ENCODE data around the gene AK4.

Gene AK4

DNA sequence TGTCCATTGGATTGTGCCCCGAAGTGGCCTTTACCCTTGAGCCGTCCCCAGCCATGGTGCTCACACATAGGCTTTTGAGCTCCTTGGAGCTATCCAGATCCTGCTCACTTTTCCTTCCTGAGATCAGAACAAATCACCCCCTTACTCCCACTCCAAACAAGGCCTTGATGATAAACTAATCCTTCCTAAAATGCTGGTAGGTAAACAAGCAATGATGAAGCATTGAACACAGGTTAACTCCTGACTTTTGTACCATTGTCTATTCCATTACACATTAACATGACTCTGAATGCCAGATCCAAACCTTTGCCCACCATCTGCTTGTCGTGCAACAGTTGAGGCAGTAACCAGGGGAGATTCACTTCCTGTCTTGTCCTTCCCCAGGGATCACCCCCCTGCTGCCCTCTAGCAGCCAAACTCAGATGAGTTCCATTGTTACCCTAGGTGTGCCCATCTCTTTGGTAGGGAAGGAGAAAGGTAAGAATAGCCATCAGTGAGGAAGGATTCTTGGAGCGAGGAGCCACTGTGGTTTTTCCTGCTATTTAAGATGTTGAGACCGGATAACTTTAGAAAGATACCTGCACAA is 81.8 kb downstream of the AK4 start:
- no peak overlapping the region for H2AFZ ChIP-seq (ENCODE audit: low read depth, low read length, severe bottlenecking)
- no peaks in the 10 kb centered on the region for H3K9me3 ChIP-seq (ENCODE audit: insufficient read depth, low read length)
- TF ChIP-seq, protein P1, sequence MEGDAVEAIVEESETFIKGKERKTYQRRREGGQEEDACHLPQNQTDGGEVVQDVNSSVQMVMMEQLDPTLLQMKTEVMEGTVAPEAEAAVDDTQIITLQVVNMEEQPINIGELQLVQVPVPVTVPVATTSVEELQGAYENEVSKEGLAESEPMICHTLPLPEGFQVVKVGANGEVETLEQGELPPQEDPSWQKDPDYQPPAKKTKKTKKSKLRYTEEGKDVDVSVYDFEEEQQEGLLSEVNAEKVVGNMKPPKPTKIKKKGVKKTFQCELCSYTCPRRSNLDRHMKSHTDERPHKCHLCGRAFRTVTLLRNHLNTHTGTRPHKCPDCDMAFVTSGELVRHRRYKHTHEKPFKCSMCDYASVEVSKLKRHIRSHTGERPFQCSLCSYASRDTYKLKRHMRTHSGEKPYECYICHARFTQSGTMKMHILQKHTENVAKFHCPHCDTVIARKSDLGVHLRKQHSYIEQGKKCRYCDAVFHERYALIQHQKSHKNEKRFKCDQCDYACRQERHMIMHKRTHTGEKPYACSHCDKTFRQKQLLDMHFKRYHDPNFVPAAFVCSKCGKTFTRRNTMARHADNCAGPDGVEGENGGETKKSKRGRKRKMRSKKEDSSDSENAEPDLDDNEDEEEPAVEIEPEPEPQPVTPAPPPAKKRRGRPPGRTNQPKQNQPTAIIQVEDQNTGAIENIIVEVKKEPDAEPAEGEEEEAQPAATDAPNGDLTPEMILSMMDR (IDR thresholded peaks at IDR 0.05; ENCODE audit: insufficient read depth, low read length, poor library complexity, severe bottlenecking) = no peak
- no peak for TF ChIP-seq EZH2phosphoT487 (conservative IDR thresholded peaks at IDR 0.05; ENCODE audit: low read length)
- H3K4me3 ChIP-seq (ENCODE audit: insufficient read depth, low read length, poor library complexity, severe bottlenecking) = no peak overlapping the region
- H3F3A ChIP-seq (ENCODE audit: insufficient read depth) = no peaks in the 10 kb centered on the region
- no peak overlapping the region for H3K4me2 ChIP-seq (ENCODE audit: low read depth, low read length, poor library complexity, severe bottlenecking)
- H3K27ac ChIP-seq (ENCODE audit: low read depth, low read length) = no peak overlapping the region
- H3K36me3 ChIP-seq (ENCODE audit: low read length) = no peaks in the 10 kb centered on the region; the same call in 1 of the 2 replicates
- no peaks in the 10 kb centered on the region for H3K9me2 ChIP-seq (replicated peaks; ENCODE audit: insufficient read depth, low read length)
- no peaks in the 10 kb centered on the region for H4K20me1 ChIP-seq (ENCODE audit: low read depth, low read length)
- H3K9ac ChIP-seq (ENCODE audit: low read length) = no peak overlapping the region
- H3K27me3 ChIP-seq (ENCODE audit: low read length) = no peaks in the 10 kb centered on the region
- H3K79me2 ChIP-seq (ENCODE audit: insufficient read depth, low read length) = no peaks in the 10 kb centered on the region

DNA sequence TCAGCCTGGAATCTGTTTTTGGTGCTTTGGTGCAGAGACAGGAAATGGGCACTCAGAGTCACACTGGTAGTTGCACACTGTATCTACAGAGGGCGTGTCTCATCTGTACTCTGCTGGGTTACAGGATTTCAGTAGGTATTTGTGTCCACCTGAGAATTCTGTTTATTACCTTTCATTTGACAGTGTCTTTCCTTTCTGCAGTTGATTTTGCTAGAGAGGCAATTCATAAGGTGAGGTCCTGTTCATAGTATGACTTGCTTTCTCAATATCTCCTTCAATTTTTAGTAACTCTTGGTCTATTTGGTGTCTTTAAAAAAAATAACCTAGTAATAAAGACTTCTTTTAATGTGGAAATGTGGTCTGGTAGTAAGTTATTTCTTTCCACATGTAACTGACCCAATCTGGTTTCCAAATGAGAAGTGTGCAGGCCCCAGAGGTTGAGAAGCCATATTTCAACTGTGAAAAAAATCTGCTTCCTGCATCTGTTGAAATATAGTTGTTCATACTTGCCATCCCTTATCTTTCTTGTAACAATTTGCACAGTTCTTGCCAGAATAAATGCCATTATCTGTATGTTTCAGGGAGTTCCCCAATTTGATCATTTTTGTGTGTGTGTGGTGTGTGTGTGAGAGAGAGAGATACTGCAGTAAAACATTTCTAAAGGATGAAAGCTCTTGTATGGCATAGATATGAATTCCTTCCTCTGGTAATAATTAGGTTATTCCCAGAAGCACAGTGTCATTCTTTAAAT is 82.9 kb downstream of the AK4 start:
- Histone ChIP-seq H3K9me3 (ENCODE audit: insufficient read depth, low read length) (no peaks in the 10 kb centered on the region), H3K4me3 (ENCODE audit: insufficient read depth, low read length, poor library complexity, severe bottlenecking) (no peak overlapping the region), H2AFZ (ENCODE audit: low read depth, low read length, severe bottlenecking) (no peak overlapping the region), H4K20me1 (ENCODE audit: low read depth, low read length) (no peaks in the 10 kb centered on the region), H3K36me3 (ENCODE audit: low read length) (no peaks in the 10 kb centered on the region), H3K27ac (ENCODE audit: low read depth, low read length) (no peak overlapping the region), H3F3A (ENCODE audit: insufficient read depth) (no peaks in the 10 kb centered on the region), H3K27me3 (ENCODE audit: low read length) (no peaks in the 10 kb centered on the region), H3K9ac (ENCODE audit: low read length) (no peak overlapping the region), H3K9me2 (replicated peaks; ENCODE audit: insufficient read depth, low read length) (no peaks in the 10 kb centered on the region), H3K79me2 (ENCODE audit: insufficient read depth, low read length) (no peaks in the 10 kb centered on the region), H3K4me2 (ENCODE audit: low read depth, low read length, poor library complexity, severe bottlenecking) (no peak overlapping the region)
- TF ChIP-seq, protein P1 (IDR thresholded peaks at IDR 0.05; ENCODE audit: insufficient read depth, low read length, poor library complexity, severe bottlenecking) = no peak
- no peak for TF ChIP-seq EZH2phosphoT487 (conservative IDR thresholded peaks at IDR 0.05; ENCODE audit: low read length)

DNA sequence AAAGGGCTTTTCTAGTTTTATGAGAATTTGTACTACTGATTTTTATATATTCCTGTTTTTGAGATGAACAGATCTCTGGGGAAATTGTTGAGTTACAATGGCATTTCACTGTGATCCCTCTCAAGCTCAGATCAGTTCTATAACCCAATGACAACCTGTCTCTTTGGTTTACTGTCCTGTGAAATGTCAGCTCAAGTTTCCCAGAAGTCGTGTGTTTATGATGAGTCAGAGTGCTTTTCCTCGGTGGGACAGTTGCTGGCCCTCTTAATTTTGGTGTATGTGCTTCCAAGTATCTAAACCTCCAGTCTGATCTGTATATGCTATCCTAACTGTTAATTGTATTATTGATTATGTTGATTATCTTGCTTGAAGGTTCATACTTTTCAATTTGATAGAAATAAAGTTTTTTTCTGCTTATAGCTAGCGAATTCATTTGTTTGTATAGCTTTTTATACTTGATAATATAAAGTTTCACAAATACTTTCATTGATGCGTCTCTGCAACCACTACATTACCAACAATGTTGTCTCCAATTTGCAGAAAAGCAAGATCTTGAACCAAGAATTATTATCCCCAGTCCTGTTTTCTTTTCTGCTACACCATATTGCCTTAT is 83.8 kb downstream of the AK4 start:
- Histone ChIP-seq H3K27ac (ENCODE audit: low read depth, low read length) (no peak overlapping the region), H3K79me2 (ENCODE audit: insufficient read depth, low read length) (no peaks in the 10 kb centered on the region), H3K9me3 (ENCODE audit: insufficient read depth, low read length) (no peaks in the 10 kb centered on the region), H2AFZ (ENCODE audit: low read depth, low read length, severe bottlenecking) (no peak overlapping the region), H3K36me3 (ENCODE audit: low read length) (no peaks in the 10 kb centered on the region), H3K4me3 (ENCODE audit: insufficient read depth, low read length, poor library complexity, severe bottlenecking) (no peak overlapping the region), H4K20me1 (ENCODE audit: low read depth, low read length) (no peaks in the 10 kb centered on the region), H3K9me2 (replicated peaks; ENCODE audit: insufficient read depth, low read length) (no peaks in the 10 kb centered on the region), H3F3A (ENCODE audit: insufficient read depth) (no peaks in the 10 kb centered on the region), H3K9ac (ENCODE audit: low read length) (no peak overlapping the region), H3K27me3 (ENCODE audit: low read length) (no peaks in the 10 kb centered on the region), H3K4me2 (ENCODE audit: low read depth, low read length, poor library complexity, severe bottlenecking) (no peak overlapping the region)
- TF ChIP-seq, protein P1 (IDR thresholded peaks at IDR 0.05; ENCODE audit: insufficient read depth, low read length, poor library complexity, severe bottlenecking) = no peak
- TF ChIP-seq EZH2phosphoT487 (conservative IDR thresholded peaks at IDR 0.05; ENCODE audit: low read length) = no peak

All from SU-DHL-6 (cell line).